Spleen (tissue), 11 donors: ENCODE results near the gene BCAS4. TPM values are rescaled to one million over a fixed set of nuclear protein-coding genes. Genes with fewer than 3 reads are reported as not detected.

Experiments
- DNase-seq: peaks from one replicate; pipeline ENCODE4 v3.0.0-alpha.2; 2020
- H3K27ac ChIP-seq, 8 donors: fragments of 200-600 bp; sonication (generic) in 7 of 8; 1 replicate in 4 of 8; 2 replicates in 4 of 8; pipeline versions ENCODE4 v1.5.0 to v1.8.0; 2016 to 2021; ENCODE audit warnings: inconsistent platforms in 4 of 8, mild to moderate bottlenecking in 4 of 8, moderate library complexity in 1 of 8
- H3K27me3 ChIP-seq, 7 donors: fragments of 200-600 bp; sonication (generic) in 6 of 7; replicated peaks in 1 of 7; 1 replicate in 4 of 7; 2 replicates in 3 of 7; pipeline versions ENCODE4 v1.5.0 to v1.8.0; 2016 to 2021; ENCODE audit warnings: inconsistent platforms in 3 of 7, mild to moderate bottlenecking in 1 of 7
- H3K36me3 ChIP-seq, 6 donors: fragments of 200-600 bp; sonication (generic) in 5 of 6; 1 replicate in 4 of 6; 2 replicates in 2 of 6; pipeline versions ENCODE4 v1.5.0 to v1.8.0; 2016 to 2021; ENCODE audit warnings: inconsistent platforms in 2 of 6
- H3K4me1 ChIP-seq, 6 donors: fragments of 200-600 bp; sonication (generic) in 5 of 6; 1 replicate in 3 of 6; 2 replicates in 3 of 6; pipeline versions ENCODE4 v1.5.0 to v1.8.0; 2016 to 2021; ENCODE audit warnings: inconsistent platforms in 3 of 6
- H3K4me3 ChIP-seq, 8 donors: fragments of 200-600 bp; sonication (generic) in 7 of 8; 1 replicate in 4 of 8; 2 replicates in 4 of 8; pipeline versions ENCODE4 v1.5.0 to v1.8.0; 2016 to 2021; ENCODE audit warnings: inconsistent platforms in 4 of 8, mild to moderate bottlenecking in 4 of 8, moderate library complexity in 2 of 8
- H3K9me3 ChIP-seq, 8 donors: fragments of 200-600 bp; sonication (generic) in 7 of 8; 1 replicate in 4 of 8; 2 replicates in 4 of 8; pipeline versions ENCODE4 v1.5.0 to v1.8.0; 2016 to 2021; ENCODE audit warnings: inconsistent platforms in 4 of 8
- CTCF ChIP-seq, 11 experiments: fragments of 200-600 bp in 7 of 11; fragments of 450-650 bp in 4 of 11; sonication (generic) in 4 of 11; IDR thresholded peaks in 8 of 11; conservative IDR thresholded peaks in 3 of 11; 1 replicate in 7 of 11; 2 replicates in 4 of 11; pipeline versions ENCODE4 v1.4.0 to v1.8.0; 2016 to 2021; ENCODE audit warnings: antibody characterized with exemption in 11 of 11, inconsistent platforms in 4 of 11, mild to moderate bottlenecking in 1 of 11
- POLR2A ChIP-seq, 3 donors: fragments of 450-650 bp; IDR thresholded peaks; one replicate each; pipeline ENCODE4 v1.5.1; 2017; ENCODE audit warnings: antibody characterized with exemption in 3 of 3, mild to moderate bottlenecking in 1 of 3
- POLR2AphosphoS5 ChIP-seq, 3 donors: sonication (generic); formaldehyde crosslinking; IDR thresholded peaks; one replicate each; pipeline ENCODE4 v1.5.1; 2017; ENCODE audit warnings: antibody characterized with exemption in 3 of 3
- WGBS, 5 donors: extraction: QIAGEN DNeasy Blood & Tissue Kit in 3 of 5; methylation state at CpG; one replicate each; pipeline versions ENCODE4 v1.1.5 to v1.1.7; 2013 to 2018; 5-methylcytosine and 5-hydroxymethylcytosine counted together
- intact Hi-C: fragments of 100-400 bp; cut with DNase I; formaldehyde crosslinking; loops from one replicate; pipeline ENCODE4 v1.15.0; 2023; ENCODE audit warnings: low total_unique reads
- polyA plus RNA-seq, 3 donors: library from polyadenylated mRNA; stranded (reverse); fragments of 200-250 nt; gene quantifications; one replicate each; pipeline ENCODE4 v1.2.1, GENCODE V29; 2013
- total RNA-seq, 7 donors: library from RNA; depleted of rRNA in 3 of 7; stranded (reverse); fragments of >200 nt in 3 of 7; fragmentation: NEBNext Ultra II Directional in 4 of 7; extraction: Animal tissue kit (Norgen Biotek cat#: 25700) in 4 of 7; gene quantifications; one replicate each; pipeline versions ENCODE4 v1.1.0 to v1.2.1, GENCODE V29; 2016 to 2021
- donor health status: healthy with polysubstance abuse.
- donor health status: DM: no; HTN: no; CAD: no; lungs with moderate emphysema.
- donor health status: DM: no; HTN: no; CAD: no.
- donor health status: Bipolar disorder and iron deficiency.
- donor health status: healthy.
- donor health status: DM: no; HTN: no; CAD: no.
- donor health status: DM: yes; HTN: yes; CAD: no.

The BCAS4 gene
- total and polyA plus RNA-seq, 10 donors: 11.8 to 33.3 (median 19.7) TPM

GRCh38 chr20:50915424-50915823 is 120.6 kb downstream of the BCAS4 start:
- 48 to 68% (median 55%) methylated on average over 3 of the region's 3 CpGs for WGBS, 5 donors
- peaks cover 36 to 100% (median 81%) of the 10 kb centered on the region in 6 donors for H3K4me1 ChIP-seq
- no peaks in the 10 kb centered on the region for H3K9me3 ChIP-seq
- H3K36me3 ChIP-seq: peaks cover 0 to 37% (median 3%) of the 10 kb centered on the region in 6 donors
- intact Hi-C loops: no loop called here
- TF ChIP-seq POLR2A (IDR thresholded peaks at IDR 0.05) (no peak), CTCF (IDR thresholded peaks at IDR 0.05 in 8 of 11, conservative IDR thresholded peaks at IDR 0.05 in 3 of 11) (no peak), POLR2AphosphoS5 (IDR thresholded peaks at IDR 0.05) (no peak)
- H3K27me3 ChIP-seq: no peaks in the 10 kb centered on the region
- no peak overlapping the region for H3K4me3 ChIP-seq
- no peak for DNase-seq
- peak overlapping the region in 3 of 8 donors; percentile 16 to 40 (median 25) for H3K27ac ChIP-seq

GRCh38 chr20:50916257-50916656 is 121.4 kb downstream of the BCAS4 start:
- H3K4me3 ChIP-seq: no peak overlapping the region
- peaks cover 0 to 37% (median 3%) of the 10 kb centered on the region in 6 donors for H3K36me3 ChIP-seq
- H3K9me3 ChIP-seq: no peaks in the 10 kb centered on the region
- WGBS, 5 donors: 60 to 68% (median 64%) methylated on average over 5 of the region's 5 CpGs
- DNase-seq: no peak
- TF ChIP-seq POLR2AphosphoS5 (IDR thresholded peaks at IDR 0.05): no peak
- TF ChIP-seq POLR2A (IDR thresholded peaks at IDR 0.05): no peak
- TF ChIP-seq CTCF (IDR thresholded peaks at IDR 0.05 in 8 of 11, conservative IDR thresholded peaks at IDR 0.05 in 3 of 11): no peak
- H3K27ac ChIP-seq: peak overlapping the region in 2 of 8 donors; percentile 12 to 19
- H3K27me3 ChIP-seq: no peaks in the 10 kb centered on the region
- intact Hi-C loops: no loop called here
- peaks cover 38 to 100% (median 82%) of the 10 kb centered on the region in 6 donors for H3K4me1 ChIP-seq

DNA sequence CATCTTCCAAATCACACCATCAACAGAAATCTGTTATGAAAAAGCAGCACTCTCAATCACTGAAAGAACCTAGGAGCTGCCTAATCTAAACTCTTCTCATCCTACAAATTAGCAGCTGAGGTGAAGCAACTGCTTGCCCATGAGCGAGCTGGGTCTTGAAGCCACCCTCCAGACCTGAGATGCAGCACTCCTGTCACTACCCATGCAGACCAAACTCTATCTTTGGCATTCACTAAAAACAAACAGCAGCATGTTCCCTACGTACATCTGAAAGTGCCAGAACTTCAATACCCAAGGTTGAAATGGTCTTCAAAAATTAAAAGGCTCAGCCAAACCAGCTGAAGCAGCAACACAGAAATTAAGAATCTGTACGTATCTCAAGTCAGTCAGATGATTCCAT is 122.1 kb downstream of the BCAS4 start:
- intact Hi-C loops: no loop called here
- DNase-seq: no peak
- Histone ChIP-seq H3K27me3 (no peaks in the 10 kb centered on the region), H3K4me1 (peaks cover 45 to 100% (median 84%) of the 10 kb centered on the region in 6 donors), H3K9me3 (no peaks in the 10 kb centered on the region), H3K36me3 (peaks cover 0 to 41% (median 3%) of the 10 kb centered on the region in 6 donors), H3K4me3 (no peak overlapping the region), H3K27ac (peak overlapping the region in 2 of 8 donors; percentile 12 to 19)
- 77 to 91% (median 80%) methylated on average over 3 of the region's 3 CpGs for WGBS, 5 donors
- TF ChIP-seq CTCF (IDR thresholded peaks at IDR 0.05 in 8 of 11, conservative IDR thresholded peaks at IDR 0.05 in 3 of 11) (no peak), POLR2AphosphoS5 (IDR thresholded peaks at IDR 0.05) (no peak), POLR2A (IDR thresholded peaks at IDR 0.05) (no peak)

DNA sequence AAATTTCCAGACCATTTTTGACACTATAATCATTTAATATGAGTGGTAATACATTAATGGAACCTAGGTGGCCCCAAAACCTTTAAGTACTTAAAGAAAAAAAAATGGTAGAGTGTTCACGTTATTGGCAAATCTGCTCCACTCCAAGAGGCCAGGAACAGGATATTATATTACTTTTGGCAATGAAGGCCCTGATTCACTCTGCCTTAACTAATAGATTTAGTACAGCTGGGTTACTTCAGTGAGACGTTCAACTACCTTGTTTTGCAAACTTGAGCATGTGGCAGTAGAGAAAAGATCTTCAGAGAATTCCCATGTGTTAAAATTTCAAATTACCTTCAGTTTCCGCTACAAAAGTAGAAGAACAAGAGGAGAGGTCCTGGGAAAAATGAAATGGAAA is 123.5 kb downstream of the BCAS4 start:
- Histone ChIP-seq H3K27ac (peak overlapping the region in 1 of 8 donors; percentile 4), H3K4me1 (peaks cover 47 to 100% (median 90%) of the 10 kb centered on the region in 6 donors), H3K9me3 (no peaks in the 10 kb centered on the region), H3K4me3 (no peak overlapping the region), H3K27me3 (no peaks in the 10 kb centered on the region), H3K36me3 (peaks cover 0 to 43% (median 0%) of the 10 kb centered on the region in 6 donors)
- no peak for DNase-seq
- TF ChIP-seq CTCF (IDR thresholded peaks at IDR 0.05 in 8 of 11, conservative IDR thresholded peaks at IDR 0.05 in 3 of 11): no peak
- TF ChIP-seq POLR2AphosphoS5 (IDR thresholded peaks at IDR 0.05): no peak
- no peak for TF ChIP-seq POLR2A (IDR thresholded peaks at IDR 0.05)
- 53 to 72% (median 67%) methylated on average over 3 of the region's 3 CpGs for WGBS, 5 donors
- intact Hi-C loops: no loop called here
